GM12878 (cell line): Measurements from ENCODE around the gene ERVH48-1. TPM values are rescaled to one million over a fixed set of nuclear protein-coding genes. Genes with fewer than 3 reads are reported as not detected.

Source experiments
- E2F8 ChIP-seq: fragments of 450-650 bp; IDR thresholded peaks from 2 replicates; pipeline ENCODE4 v1.6.1; 2018; ENCODE audit warnings: mild to moderate bottlenecking, low read depth, moderate library complexity; ENCODE audit not compliant: partially characterized antibody
- EGR1 ChIP-seq, 2 experiments: IDR thresholded peaks; 1 replicate in 1 of 2; 2 replicates in 1 of 2; pipeline ENCODE4 v1.6.1; 2011 to 2012; ENCODE audit warnings: low read depth in 2 of 2, low read length in 2 of 2, borderline replicate concordance in 1 of 2, mild to moderate bottlenecking in 1 of 2, moderate library complexity in 1 of 2
- ETV6 ChIP-seq, 2 experiments: fragments of 450-650 bp in 1 of 2; IDR thresholded peaks in 1 of 2; conservative IDR thresholded peaks in 1 of 2; 2 replicates each; pipeline ENCODE4 v1.6.1; 2014; ENCODE audit warnings: antibody characterized with exemption in 1 of 2, borderline replicate concordance in 1 of 2, low read depth in 1 of 2, mild to moderate bottlenecking in 1 of 2, moderate library complexity in 1 of 2
- HDAC2 ChIP-seq: fragments of 200-600 bp; sonication (generic); IDR thresholded peaks from 2 replicates; pipeline ENCODE4 v1.6.1; 2017
- IRF4 ChIP-seq: IDR thresholded peaks from 2 replicates; pipeline ENCODE4 v1.6.1; 2011; ENCODE audit warnings: low read depth, low read length
- JUND ChIP-seq: IDR thresholded peaks from 2 replicates; pipeline ENCODE4 v1.6.1; 2012; ENCODE audit warnings: low read depth, mild to moderate bottlenecking, low read length, improper control_type of control experiment, moderate library complexity
- KDM1A ChIP-seq: fragments of 200-600 bp; sonication (generic); IDR thresholded peaks from 2 replicates; pipeline ENCODE4 v1.6.1; 2016; ENCODE audit warnings: borderline replicate concordance
- MEF2A ChIP-seq: IDR thresholded peaks from 2 replicates; pipeline ENCODE4 v1.6.1; 2011; ENCODE audit warnings: low read depth, mild to moderate bottlenecking, low read length, moderate library complexity; ENCODE audit not compliant: insufficient read depth
- MTA2 ChIP-seq: fragments of 450-650 bp; IDR thresholded peaks from 2 replicates; pipeline ENCODE4 v1.6.1; 2016; ENCODE audit warnings: low read depth, mild to moderate bottlenecking, moderate library complexity
- NBN ChIP-seq: fragments of 450-650 bp; IDR thresholded peaks from 2 replicates; pipeline ENCODE4 v1.6.1; 2016
- NFYB ChIP-seq: IDR thresholded peaks from 2 replicates; pipeline ENCODE4 v1.6.1; 2011; ENCODE audit warnings: low read depth, mild to moderate bottlenecking, low read length, improper control_type of control experiment, moderate library complexity; ENCODE audit not compliant: insufficient read depth
- NR2C1 ChIP-seq: fragments of 450-650 bp; IDR thresholded peaks from 2 replicates; pipeline ENCODE4 v1.6.1; 2017; ENCODE audit warnings: antibody characterized with exemption, mild to moderate bottlenecking, moderate library complexity
- PML ChIP-seq: IDR thresholded peaks from 2 replicates; pipeline ENCODE4 v1.6.1; 2012; ENCODE audit warnings: low read length, inconsistent platforms
- SIN3A ChIP-seq: IDR thresholded peaks from 2 replicates; pipeline ENCODE4 v1.6.1; 2012; ENCODE audit warnings: low read depth, low read length, improper control_type of control experiment
- SREBF1 ChIP-seq: IDR thresholded peaks from 2 replicates; pipeline ENCODE4 v1.6.1; 2012; ENCODE audit warnings: mild to moderate bottlenecking, low read length
- TAF1 ChIP-seq: IDR thresholded peaks from 2 replicates; pipeline ENCODE4 v1.6.1; 2011; ENCODE audit warnings: mild to moderate bottlenecking, low read depth, low read length, borderline replicate concordance
- TBL1XR1 ChIP-seq: IDR thresholded peaks from 2 replicates; pipeline ENCODE4 v1.6.1; 2012; ENCODE audit warnings: low read depth, low read length, improper control_type of control experiment
- USF1 ChIP-seq: IDR thresholded peaks from 2 replicates; pipeline ENCODE4 v1.6.1; 2011; ENCODE audit warnings: borderline replicate concordance, low read depth, mild to moderate bottlenecking, moderate library complexity, mixed read lengths, low read length; ENCODE audit not compliant: insufficient read depth; ENCODE audit errors: extremely low read length
- polyA plus RNA-seq, 11 experiments: library from polyadenylated mRNA; depleted of rRNA in 4 of 11; unstranded in 6 of 11; stranded (reverse) in 5 of 11; fragments of >200 nt; fragmentation: Nextera tagmentation in 4 of 11; fragmentation: Illumina TruSeq in 1 of 11; extraction: Ambion mirVana in 4 of 11; extraction: Trizol in 1 of 11; gene quantifications; 1 replicate in 1 of 11; 2 replicates in 10 of 11; pipeline versions ENCODE4 v1.2.1 to v1.2.3, GENCODE V29; 2011 to 2016; ENCODE audit warnings: inconsistent platforms in 2 of 11, missing spikeins in 2 of 11, low read depth in 1 of 11
- total RNA-seq, 4 experiments: library from RNA; depleted of rRNA in 3 of 4; stranded (reverse); fragments of >200 nt in 3 of 4; fragmentation: Illumina TruSeq in 1 of 4; extraction: Trizol in 1 of 4; gene quantifications; 2 replicates each; pipeline versions ENCODE4 v1.2.1 to v1.2.3, GENCODE V29; 2013 to 2021
- TF ChIP-seq, protein P1 (sequence below): fragments of 450-650 bp; IDR thresholded peaks from 2 replicates; pipeline ENCODE4 v1.6.1; 2017; ENCODE audit warnings: mild to moderate bottlenecking, moderate library complexity
- TF ChIP-seq, protein P2 (sequence below): IDR thresholded peaks from 2 replicates; pipeline ENCODE4 v1.6.1; 2011; ENCODE audit warnings: borderline replicate concordance, low read depth, mild to moderate bottlenecking, moderate library complexity, low read length; ENCODE audit not compliant: insufficient read depth, poor library complexity, severe bottlenecking

Gene ERVH48-1
- total and polyA plus RNA-seq, 10 of the 15 experiments (the other 5 are each of a cell fraction or from before 2014, with no cell fraction given): 0.03 to 0.30 (median 0.13) TPM; not detected in 7

GRCh38 chr21:42878993-42879787, 46.2 kb downstream of the ERVH48-1 start, which contains the start of gene WDR4 (continued):
- TF ChIP-seq, protein P1, sequence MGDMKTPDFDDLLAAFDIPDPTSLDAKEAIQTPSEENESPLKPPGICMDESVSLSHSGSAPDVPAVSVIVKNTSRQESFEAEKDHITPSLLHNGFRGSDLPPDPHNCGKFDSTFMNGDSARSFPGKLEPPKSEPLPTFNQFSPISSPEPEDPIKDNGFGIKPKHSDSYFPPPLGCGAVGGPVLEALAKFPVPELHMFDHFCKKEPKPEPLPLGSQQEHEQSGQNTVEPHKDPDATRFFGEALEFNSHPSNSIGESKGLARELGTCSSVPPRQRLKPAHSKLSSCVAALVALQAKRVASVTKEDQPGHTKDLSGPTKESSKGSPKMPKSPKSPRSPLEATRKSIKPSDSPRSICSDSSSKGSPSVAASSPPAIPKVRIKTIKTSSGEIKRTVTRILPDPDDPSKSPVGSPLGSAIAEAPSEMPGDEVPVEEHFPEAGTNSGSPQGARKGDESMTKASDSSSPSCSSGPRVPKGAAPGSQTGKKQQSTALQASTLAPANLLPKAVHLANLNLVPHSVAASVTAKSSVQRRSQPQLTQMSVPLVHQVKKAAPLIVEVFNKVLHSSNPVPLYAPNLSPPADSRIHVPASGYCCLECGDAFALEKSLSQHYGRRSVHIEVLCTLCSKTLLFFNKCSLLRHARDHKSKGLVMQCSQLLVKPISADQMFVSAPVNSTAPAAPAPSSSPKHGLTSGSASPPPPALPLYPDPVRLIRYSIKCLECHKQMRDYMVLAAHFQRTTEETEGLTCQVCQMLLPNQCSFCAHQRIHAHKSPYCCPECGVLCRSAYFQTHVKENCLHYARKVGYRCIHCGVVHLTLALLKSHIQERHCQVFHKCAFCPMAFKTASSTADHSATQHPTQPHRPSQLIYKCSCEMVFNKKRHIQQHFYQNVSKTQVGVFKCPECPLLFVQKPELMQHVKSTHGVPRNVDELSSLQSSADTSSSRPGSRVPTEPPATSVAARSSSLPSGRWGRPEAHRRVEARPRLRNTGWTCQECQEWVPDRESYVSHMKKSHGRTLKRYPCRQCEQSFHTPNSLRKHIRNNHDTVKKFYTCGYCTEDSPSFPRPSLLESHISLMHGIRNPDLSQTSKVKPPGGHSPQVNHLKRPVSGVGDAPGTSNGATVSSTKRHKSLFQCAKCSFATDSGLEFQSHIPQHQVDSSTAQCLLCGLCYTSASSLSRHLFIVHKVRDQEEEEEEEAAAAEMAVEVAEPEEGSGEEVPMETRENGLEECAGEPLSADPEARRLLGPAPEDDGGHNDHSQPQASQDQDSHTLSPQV: no peak
- TF ChIP-seq NR2C1: peak; percentile 63
- TF ChIP-seq, protein P2, sequence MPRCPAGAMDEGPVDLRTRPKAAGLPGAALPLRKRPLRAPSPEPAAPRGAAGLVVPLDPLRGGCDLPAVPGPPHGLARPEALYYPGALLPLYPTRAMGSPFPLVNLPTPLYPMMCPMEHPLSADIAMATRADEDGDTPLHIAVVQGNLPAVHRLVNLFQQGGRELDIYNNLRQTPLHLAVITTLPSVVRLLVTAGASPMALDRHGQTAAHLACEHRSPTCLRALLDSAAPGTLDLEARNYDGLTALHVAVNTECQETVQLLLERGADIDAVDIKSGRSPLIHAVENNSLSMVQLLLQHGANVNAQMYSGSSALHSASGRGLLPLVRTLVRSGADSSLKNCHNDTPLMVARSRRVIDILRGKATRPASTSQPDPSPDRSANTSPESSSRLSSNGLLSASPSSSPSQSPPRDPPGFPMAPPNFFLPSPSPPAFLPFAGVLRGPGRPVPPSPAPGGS: peak; percentile 27
- no peak for TF ChIP-seq ETV6 (conservative IDR thresholded peaks at IDR 0.05 in 1 of 2, IDR thresholded peaks at IDR 0.05 in 1 of 2; ENCODE audit: borderline replicate concordance in 1 of 2, low read depth in 1 of 2)
- no peak for TF ChIP-seq MEF2A
- TF ChIP-seq E2F8: peak; percentile 22
- peak; percentile 87; the same call in 1 of the 2 replicates for TF ChIP-seq JUND
- peak; percentile 20; the same call in 1 of the 2 replicates for TF ChIP-seq TBL1XR1
- peak; percentile 99 for TF ChIP-seq TAF1
- no peak for TF ChIP-seq KDM1A
- peak in 1 of 2 experiments; percentile 8; a peak in 1 of 3 replicates for TF ChIP-seq EGR1 (IDR thresholded peaks at IDR 0.05; ENCODE audit: borderline replicate concordance in 1 of 2, low read depth in 2 of 2, low read length in 2 of 2)
- peak; percentile 92 for TF ChIP-seq USF1
- TF ChIP-seq SIN3A: peak; percentile 98
- peak; percentile 53; the same call in 1 of the 2 replicates for TF ChIP-seq SREBF1
- no peak; the same call in 1 of the 2 replicates for TF ChIP-seq IRF4
- TF ChIP-seq NFYB: peak; percentile 88
- TF ChIP-seq MTA2: 0 out of 2 replicates have a peak, but pooled peaks have one; percentile 25
- peak; percentile 88 for TF ChIP-seq PML
- peak; percentile 98 for TF ChIP-seq NBN
- TF ChIP-seq HDAC2: no peak
